H9 (cell line): ENCODE measurements around the gene ZGLP1. TPM values are rescaled to one million over a fixed set of nuclear protein-coding genes. Genes with fewer than 3 reads are reported as not detected.

Experiments used
- DNase-seq: peaks from one replicate; pipeline ENCODE4 v3.0.0-alpha.2; 2017
- H2AFZ ChIP-seq: one replicate; pipeline ENCODE4 v1.6.1; 2013; ENCODE audit warnings: mild to moderate bottlenecking, low read length, control low read depth, moderate library complexity
- H2AK5ac ChIP-seq: 2 replicates; pipeline ENCODE4 v1.6.1; 2013; ENCODE audit warnings: low read length, control low read depth, mixed read lengths; ENCODE audit not compliant: insufficient read length
- H2BK120ac ChIP-seq: one replicate; pipeline ENCODE4 v1.6.1; 2013; ENCODE audit warnings: low read depth, mild to moderate bottlenecking, low read length, control low read depth, inconsistent platforms; ENCODE audit not compliant: poor library complexity, severe bottlenecking
- H2BK12ac ChIP-seq: 2 replicates; pipeline ENCODE4 v1.6.1; 2013; ENCODE audit warnings: low read length, control low read depth, mixed read lengths, low read depth; ENCODE audit not compliant: insufficient read length
- H2BK15ac ChIP-seq: 2 replicates; pipeline ENCODE4 v1.6.1; 2013; ENCODE audit warnings: low read depth, low read length, control low read depth
- H2BK20ac ChIP-seq: one replicate; pipeline ENCODE4 v1.6.1; 2013; ENCODE audit warnings: low read depth, mild to moderate bottlenecking, low read length, control low read depth, inconsistent platforms; ENCODE audit not compliant: poor library complexity, severe bottlenecking
- H2BK5ac ChIP-seq: 2 replicates; pipeline ENCODE4 v1.6.1; 2013; ENCODE audit warnings: low read length, control low read depth, mixed read lengths; ENCODE audit not compliant: insufficient read length
- H3K14ac ChIP-seq: 2 replicates; pipeline ENCODE4 v1.6.1; 2013; ENCODE audit warnings: low read length, control low read depth; ENCODE audit not compliant: insufficient read depth
- H3K18ac ChIP-seq: 2 replicates; pipeline ENCODE4 v1.6.1; 2013; ENCODE audit warnings: low read depth, mild to moderate bottlenecking, mixed read lengths, low read length, control low read depth; ENCODE audit not compliant: insufficient read length
- H3K23ac ChIP-seq: 2 replicates; pipeline ENCODE4 v1.6.1; 2013; ENCODE audit warnings: low read length, control low read depth, mixed read lengths, low read depth; ENCODE audit not compliant: insufficient read length
- H3K23me2 ChIP-seq: 2 replicates; pipeline ENCODE4 v1.6.1; 2013; ENCODE audit warnings: low read depth, mild to moderate bottlenecking, mixed read lengths, low read length, control low read depth; ENCODE audit not compliant: insufficient read length, poor library complexity, severe bottlenecking
- H3K27ac ChIP-seq: 2 replicates; pipeline ENCODE4 v1.5.1; 2013; ENCODE audit warnings: low read length, control low read depth, mixed read lengths, low read depth; ENCODE audit not compliant: insufficient read length
- H3K27me3 ChIP-seq: 2 replicates; pipeline ENCODE4 v1.6.1; 2013; ENCODE audit warnings: low read length, control low read depth, inconsistent platforms; ENCODE audit not compliant: insufficient read depth
- H3K4ac ChIP-seq: 2 replicates; pipeline ENCODE4 v1.6.1; 2013; ENCODE audit warnings: low read depth, mild to moderate bottlenecking, control low read depth, inconsistent platforms, low read length, moderate library complexity
- H3K4me1 ChIP-seq: 2 replicates; pipeline ENCODE4 v1.6.1; 2013; ENCODE audit warnings: low read length, control low read depth, inconsistent platforms; ENCODE audit not compliant: insufficient read depth
- H3K4me2 ChIP-seq: 2 replicates; pipeline ENCODE4 v1.6.1; 2013; ENCODE audit warnings: low read length, control low read depth, mixed read lengths; ENCODE audit not compliant: insufficient read length, insufficient read depth
- H3K56ac ChIP-seq: 2 replicates; pipeline ENCODE4 v1.6.1; 2013; ENCODE audit warnings: low read depth, mild to moderate bottlenecking, mixed read lengths, low read length, control low read depth; ENCODE audit not compliant: insufficient read length
- H3K79me1 ChIP-seq: 2 replicates; pipeline ENCODE4 v1.6.1; 2013; ENCODE audit warnings: low read depth, mild to moderate bottlenecking, moderate library complexity, low read length, control low read depth, inconsistent platforms; ENCODE audit not compliant: insufficient read depth, poor library complexity, severe bottlenecking
- H3K79me2 ChIP-seq: 2 replicates; pipeline ENCODE4 v1.6.1; 2013; ENCODE audit warnings: low read length, control low read depth, inconsistent platforms; ENCODE audit not compliant: insufficient read depth
- H3K9ac ChIP-seq: 2 replicates; pipeline ENCODE4 v1.6.1; 2013; ENCODE audit warnings: low read length, control low read depth, mixed read lengths; ENCODE audit not compliant: insufficient read length; ENCODE audit errors: extremely low read depth
- H3K9me3 ChIP-seq: one replicate; pipeline ENCODE4 v1.6.1; 2013; ENCODE audit warnings: low read depth, low read length, inconsistent platforms; ENCODE audit not compliant: control insufficient read depth
- H3T11ph ChIP-seq: one replicate; pipeline ENCODE4 v1.6.1; 2013; ENCODE audit warnings: mild to moderate bottlenecking, low read length, control low read depth, inconsistent platforms
- H4K20me1 ChIP-seq: one replicate; pipeline ENCODE4 v1.6.1; 2013; ENCODE audit not compliant: control insufficient read depth, insufficient read length, insufficient read depth
- H4K5ac ChIP-seq: 2 replicates; pipeline ENCODE4 v1.6.1; 2013; ENCODE audit warnings: low read depth, mild to moderate bottlenecking, mixed read lengths, low read length, control low read depth; ENCODE audit not compliant: insufficient read length
- H4K8ac ChIP-seq: replicated peaks from 2 replicates; pipeline ENCODE4 v1.6.1; 2013; ENCODE audit warnings: low read length, control low read depth, mixed read lengths, low read depth; ENCODE audit not compliant: insufficient read length
- H4K91ac ChIP-seq: 2 replicates; pipeline ENCODE4 v1.6.1; 2013; ENCODE audit warnings: low read depth, mild to moderate bottlenecking, moderate library complexity, mixed read lengths, low read length, control low read depth; ENCODE audit not compliant: insufficient read length
- H3K27ac Mint-ChIP-seq, 3 experiments: 2 replicates in 2 of 3; 3 replicates in 1 of 3; pipeline ENCODE4 v1.8.0; 2020 to 2021; ENCODE audit warnings: mixed read lengths in 3 of 3, mild to moderate bottlenecking in 1 of 3, moderate library complexity in 1 of 3
- H3K27me3 Mint-ChIP-seq: 2 replicates; pipeline ENCODE4 v1.8.0; 2021; ENCODE audit warnings: low read depth, mild to moderate bottlenecking, moderate library complexity, mixed read lengths
- H3K36me3 Mint-ChIP-seq, 3 experiments: 2 replicates in 2 of 3; 3 replicates in 1 of 3; pipeline ENCODE4 v1.8.0; 2020 to 2021; ENCODE audit warnings: low read depth in 3 of 3, mixed read lengths in 3 of 3; ENCODE audit not compliant: insufficient read depth in 1 of 3
- H3K4me1 Mint-ChIP-seq, 2 experiments: 2 replicates each; pipeline ENCODE4 v1.8.0; 2020; ENCODE audit warnings: mixed read lengths in 2 of 2
- H3K4me3 Mint-ChIP-seq, 2 experiments: 2 replicates in 1 of 2; 3 replicates in 1 of 2; pipeline ENCODE4 v1.8.0; 2020 to 2021; ENCODE audit warnings: mild to moderate bottlenecking in 2 of 2, mixed read lengths in 2 of 2, moderate library complexity in 1 of 2
- H3K9me3 Mint-ChIP-seq, 2 experiments: 2 replicates in 1 of 2; 3 replicates in 1 of 2; pipeline ENCODE4 v1.8.0; 2020; ENCODE audit warnings: mild to moderate bottlenecking in 2 of 2, mixed read lengths in 2 of 2, moderate library complexity in 1 of 2
- WGBS: extraction: QIAGEN DNeasy Blood & Tissue Kit; methylation state at CpG from one replicate; pipeline ENCODE4 v1.1.7; 2013; ENCODE audit warnings: missing lambda C conversion rate, low lambda C conversion rate, mixed read lengths; ENCODE audit not compliant: insufficient read length; ENCODE audit errors: extremely low coverage; 5-methylcytosine and 5-hydroxymethylcytosine counted together
- total RNA-seq: library from RNA; stranded (reverse); gene quantifications from 2 replicates; pipeline ENCODE4 v1.2.1, GENCODE V29; 2021
- TF ChIP-seq, protein P1 (sequence below): fragments of 200-600 bp; sonication (generic); conservative IDR thresholded peaks from 3 replicates; pipeline ENCODE4 v1.8.0; 2021; ENCODE audit warnings: antibody characterized with exemption, mild to moderate bottlenecking

Gene ZGLP1
- total RNA-seq, 1 experiment from 2014 or later, result 6.9 TPM

DNA sequence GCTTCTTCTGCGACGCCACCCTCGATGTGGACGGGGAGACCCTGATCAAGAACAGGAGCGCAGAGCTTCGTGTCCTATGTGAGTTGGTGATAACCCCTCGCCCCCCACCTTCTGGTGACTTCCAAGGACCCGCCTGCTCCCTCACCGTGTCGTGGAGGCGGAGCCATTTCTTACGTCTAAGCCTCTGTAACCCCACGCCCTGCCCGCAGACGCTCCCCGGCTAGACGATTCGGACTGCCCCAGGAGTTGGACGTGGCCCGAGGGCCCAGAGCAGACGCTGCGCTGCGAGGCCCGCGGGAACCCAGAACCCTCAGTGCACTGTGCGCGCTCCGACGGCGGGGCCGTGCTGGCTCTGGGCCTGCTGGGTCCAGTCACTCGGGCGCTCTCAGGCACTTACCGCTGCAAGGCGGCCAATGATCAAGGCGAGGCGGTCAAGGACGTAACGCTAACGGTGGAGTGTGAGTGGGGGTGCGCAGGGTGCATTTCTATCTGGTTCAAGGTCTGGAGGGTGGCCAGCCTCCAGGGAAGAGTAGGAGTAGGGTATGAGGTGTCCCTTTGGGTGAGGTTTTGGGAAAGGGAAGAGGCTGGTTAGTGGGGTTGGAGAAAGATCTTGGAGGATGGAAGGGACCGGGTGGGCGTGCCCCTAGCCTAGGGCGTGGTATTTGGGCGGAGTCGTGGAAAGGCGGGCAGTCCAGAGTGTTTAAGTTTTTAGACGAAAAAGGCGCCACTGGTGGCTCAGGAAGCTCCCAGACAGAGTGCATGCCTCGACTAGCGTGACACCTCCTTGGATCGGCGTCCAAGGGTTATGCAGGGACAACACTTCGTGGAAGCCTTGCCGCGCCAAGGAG lies 16.6 kb downstream of the ZGLP1 start:
- peak overlapping the region; percentile 92 for H3K4me2 ChIP-seq
- H3K23ac ChIP-seq, result no peak overlapping the region
- H3K9me3 ChIP-seq, result no peaks in the 10 kb centered on the region
- no peak overlapping the region for H2BK5ac ChIP-seq
- H3T11ph ChIP-seq, result no peak overlapping the region
- Mint-ChIP-seq H3K27me3 (peaks cover 99% of the 10 kb centered on the region), H3K36me3 (no peaks in the 10 kb centered on the region; a peak in 3 of 7 replicates), H3K9me3 (peaks cover 0 to 3% of the 10 kb centered on the region in 2 experiments; a peak in 3 of 5 replicates), H3K4me1 (peaks cover 17 to 44% of the 10 kb centered on the region in 2 experiments), H3K4me3 (peak overlapping the region; percentile 51 to 92), H3K27ac (no peak overlapping the region)
- no peak overlapping the region for H2BK120ac ChIP-seq
- H3K9ac ChIP-seq, result no peak overlapping the region
- no peaks in the 10 kb centered on the region for H3K79me2 ChIP-seq
- no peak overlapping the region for H2AFZ ChIP-seq
- no CpG with 5 or more reads among the region's 56 CpGs for WGBS
- H3K27ac ChIP-seq, result no peak overlapping the region
- TF ChIP-seq, protein P1, sequence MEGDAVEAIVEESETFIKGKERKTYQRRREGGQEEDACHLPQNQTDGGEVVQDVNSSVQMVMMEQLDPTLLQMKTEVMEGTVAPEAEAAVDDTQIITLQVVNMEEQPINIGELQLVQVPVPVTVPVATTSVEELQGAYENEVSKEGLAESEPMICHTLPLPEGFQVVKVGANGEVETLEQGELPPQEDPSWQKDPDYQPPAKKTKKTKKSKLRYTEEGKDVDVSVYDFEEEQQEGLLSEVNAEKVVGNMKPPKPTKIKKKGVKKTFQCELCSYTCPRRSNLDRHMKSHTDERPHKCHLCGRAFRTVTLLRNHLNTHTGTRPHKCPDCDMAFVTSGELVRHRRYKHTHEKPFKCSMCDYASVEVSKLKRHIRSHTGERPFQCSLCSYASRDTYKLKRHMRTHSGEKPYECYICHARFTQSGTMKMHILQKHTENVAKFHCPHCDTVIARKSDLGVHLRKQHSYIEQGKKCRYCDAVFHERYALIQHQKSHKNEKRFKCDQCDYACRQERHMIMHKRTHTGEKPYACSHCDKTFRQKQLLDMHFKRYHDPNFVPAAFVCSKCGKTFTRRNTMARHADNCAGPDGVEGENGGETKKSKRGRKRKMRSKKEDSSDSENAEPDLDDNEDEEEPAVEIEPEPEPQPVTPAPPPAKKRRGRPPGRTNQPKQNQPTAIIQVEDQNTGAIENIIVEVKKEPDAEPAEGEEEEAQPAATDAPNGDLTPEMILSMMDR, result no peak
- H2BK12ac ChIP-seq, result no peak overlapping the region
- no peak overlapping the region for H2AK5ac ChIP-seq
- no peaks in the 10 kb centered on the region; the same call in 1 of the 2 replicates for H3K4me1 ChIP-seq
- no peak overlapping the region for H2BK20ac ChIP-seq
- peak; percentile 66 for DNase-seq
- no peak overlapping the region for H4K5ac ChIP-seq
- H4K91ac ChIP-seq, result no peak overlapping the region
- no peaks in the 10 kb centered on the region for H4K20me1 ChIP-seq
- H3K79me1 ChIP-seq, result no peaks in the 10 kb centered on the region
- H3K18ac ChIP-seq, result no peak overlapping the region
- H2BK15ac ChIP-seq, result no peak overlapping the region
- H3K4ac ChIP-seq, result no peak overlapping the region
- peaks cover 40% of the 10 kb centered on the region for H3K23me2 ChIP-seq
- no peak overlapping the region for H4K8ac ChIP-seq
- H3K27me3 ChIP-seq, result peaks cover 61% of the 10 kb centered on the region
- H3K14ac ChIP-seq, result no peak overlapping the region; the same call in 1 of the 2 replicates
- H3K56ac ChIP-seq, result no peak overlapping the region
